HL-60/S4 treated with retinoic acid at 250 ng/mL for 4 days and 3 days (cell line): Measurements from ENCODE around the gene ATP6V0B.

Experiments
- in situ Hi-C: fragments of 300-500 bp; cut with MboI; formaldehyde crosslinking; loops from 2 replicates; pipeline ENCODE4 v1.7.0; 2022; ENCODE audit warnings: low sequenced_read_pairs

Gene ATP6V0B

GRCh38 chr1:43999455-43999854 lies 24.7 kb downstream of the ATP6V0B start:
- in situ Hi-C loops: no loop called here

DNA sequence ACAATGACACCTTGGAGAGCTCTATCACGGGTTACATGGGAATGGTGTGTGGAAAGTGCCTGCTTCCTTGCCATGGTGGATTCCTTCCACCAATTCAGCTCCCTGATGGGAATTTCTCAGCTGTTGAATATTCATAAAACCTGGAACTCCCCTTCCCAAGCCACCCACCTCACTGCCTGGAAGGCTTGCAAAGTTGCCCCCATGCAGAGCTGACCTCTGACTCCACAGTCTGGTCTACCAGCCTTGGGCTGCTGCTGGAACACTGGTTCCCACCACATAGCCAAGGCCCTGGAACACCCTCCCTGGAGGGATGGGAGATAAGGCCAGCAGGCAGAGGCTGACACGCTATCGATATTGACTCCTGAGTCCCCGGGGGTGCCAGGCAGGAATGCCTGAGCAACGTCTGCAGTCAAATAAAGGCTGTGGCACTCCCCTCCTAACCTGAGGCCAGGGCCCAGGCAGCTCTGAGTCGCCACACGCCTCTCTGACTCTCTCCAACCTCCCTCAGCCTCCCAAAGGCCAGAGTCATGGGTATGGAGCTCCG lies 25.4 kb downstream of the ATP6V0B start:
- in situ Hi-C loops: no loop called here

- in situ Hi-C loops: no loop called here
These were observed 27.4 kb downstream of the ATP6V0B start for GRCh38 chr1:44002165-44002564.

GRCh38 chr1:44002606-44003157 lies 27.9 kb downstream of the ATP6V0B start:
- in situ Hi-C loops: no loop called here

GRCh38 chr1:44008259-44008658 lies 33.5 kb downstream of the ATP6V0B start:
- in situ Hi-C loops: no loop called here

DNA sequence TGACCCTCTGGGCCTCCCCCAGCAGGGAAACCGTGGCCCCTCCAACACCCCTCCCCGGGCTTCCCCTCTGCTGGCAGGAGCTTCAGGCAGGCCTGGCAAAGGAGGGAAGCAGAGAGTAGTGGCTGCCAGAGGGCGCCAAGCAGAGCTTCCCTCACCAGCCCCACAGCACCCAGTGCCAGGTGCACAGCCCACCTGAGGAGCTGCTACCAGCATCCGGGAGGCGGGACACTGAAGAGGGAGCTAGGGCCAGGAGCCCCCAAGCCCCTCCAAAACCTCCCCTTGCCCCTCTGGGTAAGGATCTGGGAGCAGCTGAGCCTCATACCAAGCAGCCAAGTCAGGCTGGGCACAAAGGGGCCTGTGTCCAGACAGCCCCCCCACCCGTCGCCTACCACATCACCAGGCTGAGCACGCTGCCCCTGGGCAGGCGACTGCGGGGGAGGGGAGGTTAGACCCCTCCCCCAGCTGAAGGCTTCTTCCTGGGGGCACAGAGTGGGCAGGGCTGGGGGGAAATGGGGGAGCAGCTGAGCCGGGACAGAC lies 36.2 kb downstream of the ATP6V0B start:
- in situ Hi-C loops: no loop called here

DNA sequence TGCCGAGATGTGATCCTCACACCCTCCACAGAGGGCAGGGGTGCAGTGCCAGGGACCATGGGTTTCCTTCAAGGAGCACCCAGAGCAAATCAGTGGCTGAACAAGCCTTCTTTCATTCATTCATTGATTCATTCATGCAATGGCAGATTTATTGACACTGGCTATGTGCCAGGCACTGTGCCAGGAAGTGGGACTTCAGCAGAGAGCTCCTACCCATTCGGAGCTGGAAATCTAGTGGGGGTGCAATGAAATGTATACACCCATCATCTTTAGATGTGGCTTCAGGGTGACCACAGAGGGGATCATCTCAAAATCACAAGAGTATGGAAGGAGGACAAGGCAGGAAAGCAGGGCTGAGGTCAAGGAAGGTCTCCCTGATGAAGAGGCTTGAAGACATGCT lies 37.6 kb downstream of the ATP6V0B start:
- in situ Hi-C loops: no loop called here

- in situ Hi-C loops: no loop called here
These were observed 38.3 kb downstream of the ATP6V0B start for GRCh38 chr1:44012941-44013609.

DNA sequence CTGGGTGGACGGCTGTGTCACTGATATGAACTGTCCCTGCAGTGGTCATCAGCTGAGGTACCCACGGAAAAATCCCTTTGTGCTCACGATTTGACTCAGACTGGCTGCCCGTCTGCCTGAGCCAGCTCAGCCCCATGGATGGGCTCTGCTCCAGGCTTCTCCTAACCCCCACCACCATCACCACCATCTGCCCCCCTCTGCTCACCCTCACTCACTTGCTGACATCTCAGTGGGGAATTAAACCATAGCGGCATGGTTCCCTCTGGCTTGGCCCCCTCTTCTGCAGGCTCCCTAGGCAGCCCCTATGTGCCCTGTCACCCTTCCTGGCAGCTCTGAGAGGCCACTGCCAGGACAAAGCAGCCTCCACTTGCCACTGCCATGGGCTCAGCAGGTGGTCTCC lies 39.2 kb downstream of the ATP6V0B start:
- in situ Hi-C loops: no loop called here

DNA sequence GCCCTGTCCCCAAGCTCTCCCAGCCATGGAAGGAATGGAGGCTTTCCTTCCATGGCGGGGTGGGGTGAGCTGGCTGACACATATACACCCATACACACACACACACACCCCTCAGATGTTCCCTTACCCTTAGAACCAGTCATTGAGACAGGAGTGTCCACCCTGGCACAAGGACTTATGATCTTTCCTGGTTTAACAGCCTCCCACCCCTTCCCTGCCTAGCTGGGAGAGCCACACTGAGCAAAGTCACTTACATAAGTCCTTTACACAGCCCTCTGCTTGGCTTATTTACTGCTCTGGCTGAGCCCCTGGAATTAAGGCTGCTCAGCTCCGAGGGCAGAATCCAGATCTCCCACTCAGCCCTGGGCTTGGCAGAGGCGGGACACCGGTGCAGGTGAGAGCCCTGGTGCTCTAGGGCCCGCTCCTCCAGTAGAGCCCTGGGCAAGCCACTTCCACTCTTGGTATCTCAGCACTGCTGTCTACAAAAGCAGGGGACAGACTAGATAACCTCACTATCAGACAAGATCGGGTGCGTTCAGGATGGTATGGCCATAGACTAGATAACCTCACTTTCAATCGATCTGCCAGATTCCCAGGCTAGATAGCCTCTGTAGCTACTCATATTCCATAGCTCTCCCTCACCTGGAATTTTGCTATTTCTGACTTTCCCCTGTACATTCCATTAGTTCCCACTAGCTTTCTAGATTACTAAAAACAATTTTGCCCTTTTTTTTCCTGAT lies 39.8 kb downstream of the ATP6V0B start:
- in situ Hi-C loops: no loop called here

DNA sequence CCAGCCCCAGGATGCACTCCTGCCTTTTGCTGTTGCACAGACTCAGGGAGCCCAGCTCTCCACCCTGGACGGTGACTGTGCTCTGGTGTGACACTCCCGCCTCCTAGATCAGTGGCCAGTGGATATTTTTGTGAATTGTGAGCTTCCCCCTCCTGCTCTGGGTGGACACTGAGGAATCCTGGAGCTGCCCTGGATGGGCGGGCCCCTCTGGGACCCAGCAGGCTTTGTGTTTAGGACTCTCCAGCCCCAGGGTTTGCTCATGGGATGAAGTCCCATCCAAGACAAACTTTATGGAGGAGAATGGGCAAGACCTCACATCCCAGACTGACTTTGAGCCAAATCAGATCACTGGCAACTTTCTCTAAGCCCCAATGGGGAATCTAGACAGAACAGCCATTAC lies 40.4 kb downstream of the ATP6V0B start:
- in situ Hi-C loops: no loop called here

GRCh38 chr1:44016041-44016889 lies 41.5 kb downstream of the ATP6V0B start:
- in situ Hi-C loops: no loop called here

GRCh38 chr1:44016890-44017400 lies 42.2 kb downstream of the ATP6V0B start:
- in situ Hi-C loops: no loop called here

GRCh38 chr1:44019466-44019948 lies 44.7 kb downstream of the ATP6V0B start:
- in situ Hi-C loops: no loop called here

- in situ Hi-C loops: no loop called here
These were observed 45.7 kb downstream of the ATP6V0B start for GRCh38 chr1:44020464-44020863.

- in situ Hi-C loops: no loop called here
These were observed 46.4 kb downstream of the ATP6V0B start for GRCh38 chr1:44021156-44021555.

GRCh38 chr1:44021581-44022321 lies 47.0 kb downstream of the ATP6V0B start:
- in situ Hi-C loops: no loop called here

DNA sequence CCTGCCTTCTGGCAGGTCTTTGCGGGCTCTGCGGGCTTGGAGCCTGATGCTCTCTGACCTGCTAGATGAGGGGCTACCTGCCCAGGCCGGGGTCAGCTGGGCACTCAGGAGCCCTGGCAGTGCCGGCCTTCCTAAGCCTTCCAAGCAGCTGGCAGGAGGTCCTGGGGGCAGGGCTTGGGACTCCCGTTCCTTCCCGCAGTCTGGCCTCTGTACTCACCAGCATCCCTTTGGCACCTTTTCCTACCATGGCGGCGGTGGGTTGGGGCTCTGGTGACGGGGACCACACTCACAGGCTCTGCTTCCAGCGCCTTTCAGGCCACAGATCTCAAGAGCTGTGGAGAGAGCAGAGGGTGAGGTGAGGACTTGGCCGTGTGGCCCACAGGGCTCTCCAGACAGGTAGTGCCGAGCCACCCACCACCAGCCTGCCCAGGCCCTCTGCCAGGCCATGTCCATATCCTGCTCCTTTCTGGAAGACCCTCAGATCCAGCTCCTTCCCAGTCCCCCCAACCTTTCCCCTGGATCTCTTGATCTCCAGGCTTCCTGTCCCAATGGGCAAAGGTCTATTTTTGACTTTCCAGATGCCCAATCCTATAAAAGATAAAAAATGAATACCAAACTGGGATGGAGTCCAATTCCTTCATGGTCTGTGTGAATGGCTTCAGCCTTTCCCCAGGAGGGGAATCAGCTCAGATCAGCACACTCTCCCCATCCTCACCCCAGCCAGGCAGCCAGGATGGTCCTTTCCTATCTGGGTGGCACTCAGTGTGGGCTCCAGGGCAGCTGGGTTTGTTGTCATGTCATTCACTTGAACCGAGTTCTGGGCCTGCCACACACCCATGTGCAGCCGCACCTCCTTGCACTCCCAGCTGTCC lies 49.5 kb downstream of the ATP6V0B start:
- in situ Hi-C loops: no loop called here
